Right ventricle myocardium inferior (tissue), 1 donor: Measurements from ENCODE around the gene PMIS2. TPM values are rescaled to one million over a fixed set of nuclear protein-coding genes. Genes with fewer than 3 reads are reported as not detected.
"Not testable (repeated sequence)": the region's sequence is repeated elsewhere in the genome, so short reads cannot be mapped to it uniquely, and the experiment has no call there.

Experiments used
- ATAC-seq: fragments of 200-7000 bp; cut with Tn5 transposase; one replicate; pipeline ENCODE4 v1.9.1; 2020; ENCODE audit warnings: mild to moderate bottlenecking, moderate library complexity
- DNase-seq: peaks from one replicate; pipeline ENCODE4 v3.0.0; 2021; ENCODE audit errors: missing footprints
- intact Hi-C: fragments of 100-400 bp; cut with DNase I; formaldehyde crosslinking; loops from one replicate; pipeline ENCODE4 v1.11.0; 2022
- total RNA-seq: library from RNA; stranded (reverse); fragmentation: NEBNext Ultra II Directional; extraction: Animal tissue kit (Norgen Biotek cat#: 25700); gene quantifications from one replicate; pipeline ENCODE4 v1.2.1, GENCODE V29; 2021
- donor health status: DM: no; HTN: yes; CAD: no; lungs with severe emphysema.

The PMIS2 gene
- total RNA-seq, 1 donor from 2014 or later, result not detected

DNA sequence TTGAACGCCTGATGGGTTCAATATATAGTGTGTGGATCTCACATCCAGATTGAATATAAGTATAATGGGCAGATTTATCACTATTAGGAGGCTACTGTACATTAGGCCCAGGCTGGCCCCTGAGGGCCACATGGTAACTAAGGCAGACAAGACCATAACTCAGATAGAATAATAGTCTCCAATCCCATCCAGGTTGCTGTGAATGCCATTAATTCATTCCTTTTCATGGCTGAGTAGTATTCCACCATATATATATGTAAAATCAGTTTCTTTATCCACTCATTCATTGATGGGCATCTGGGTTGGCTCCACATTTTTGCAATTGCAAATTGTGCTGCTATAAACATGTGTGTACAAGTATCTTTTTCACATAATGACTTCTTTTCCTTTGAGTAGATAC lies 8.1 kb upstream of the PMIS2 start:
- DNase-seq (no peak), ATAC-seq (no peak)
- intact Hi-C loops, result no loop called here

- intact Hi-C loops, result no loop called here
- DNase-seq, result no peak
- no peak for ATAC-seq
These were observed 7.3 kb upstream of the PMIS2 start for GRCh38 chr19:35578707-35579106.

- ATAC-seq, result no peak
- no peak for DNase-seq
- intact Hi-C loops, result no loop called here
These were observed 3.2 kb upstream of the PMIS2 start for GRCh38 chr19:35582760-35583159.

- no peak for DNase-seq
- no peak for ATAC-seq
- intact Hi-C loops, result no loop called here
These were observed 1.3 kb downstream of the PMIS2 start for GRCh38 chr19:35587321-35587720.

DNA sequence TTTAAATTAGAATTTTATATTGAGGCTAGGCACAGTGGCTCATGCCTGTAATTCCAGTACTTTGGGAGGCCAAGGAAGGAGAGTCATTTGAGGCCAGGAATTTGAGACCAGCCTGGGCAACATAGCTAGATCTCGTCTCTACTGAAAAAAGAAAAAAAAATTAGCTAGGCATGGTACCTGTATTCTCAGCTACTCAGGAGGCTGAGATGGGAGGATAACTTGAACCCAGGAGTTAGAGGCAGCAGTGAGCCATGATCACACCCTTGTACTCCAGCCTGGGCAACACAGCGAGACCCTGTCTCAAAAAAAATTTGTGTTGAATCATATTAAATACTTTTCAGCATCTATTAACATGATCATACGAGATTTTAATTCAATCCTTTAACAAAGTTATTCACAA lies 4.9 kb downstream of the PMIS2 start:
- ATAC-seq, result no peak
- DNase-seq, result no peak
- intact Hi-C loops, result loop anchor here (5.0 kb wide), 1 partner anchor 239 kb away; no protein-coding TSS in a partner anchor

- intact Hi-C loops, result loop anchor here (5.0 kb wide), 1 partner anchor 240 kb away; no protein-coding TSS in a partner anchor
- ATAC-seq, result no peak
- DNase-seq, result no peak
These were observed 6.3 kb downstream of the PMIS2 start for GRCh38 chr19:35592226-35592625.

DNA sequence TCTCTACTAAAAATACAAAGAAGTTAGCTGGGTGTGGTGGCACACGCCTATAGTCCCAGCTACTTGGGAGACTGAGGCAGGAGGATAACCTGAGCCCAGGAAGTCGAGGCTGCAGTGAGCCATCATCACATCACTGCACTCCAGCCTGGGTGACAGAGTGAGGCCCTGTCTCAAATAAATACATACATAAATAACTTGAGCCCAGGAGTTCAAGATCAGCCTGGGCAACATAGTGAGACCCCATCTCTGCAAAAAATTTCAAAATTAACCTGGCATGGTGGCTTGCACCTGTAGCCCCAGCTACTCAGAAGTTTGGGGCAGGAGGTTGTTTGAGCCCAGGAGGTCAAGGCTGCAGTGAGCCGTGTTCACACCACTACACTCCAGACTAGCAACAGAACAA lies 9.1 kb downstream of the PMIS2 start:
- ATAC-seq, DNase-seq, intact Hi-C loops: not testable (repeated sequence)

GRCh38 chr19:35595928-35596327 lies 10.0 kb downstream of the PMIS2 start:
- ATAC-seq (no peak), DNase-seq (no peak)
- intact Hi-C loops, result no loop called here

GRCh38 chr19:35596366-35596999 lies 10.5 kb downstream of the PMIS2 start:
- ATAC-seq (no peak), DNase-seq (no peak)
- intact Hi-C loops, result no loop called here

- no peak for DNase-seq
- no peak for ATAC-seq
- intact Hi-C loops, result no loop called here
These were observed 16.0 kb downstream of the PMIS2 start for GRCh38 chr19:35601971-35602370.

GRCh38 chr19:35604436-35604835 lies 18.5 kb downstream of the PMIS2 start:
- intact Hi-C loops, ATAC-seq: not testable (repeated sequence)

GRCh38 chr19:35607170-35607569 lies 21.2 kb downstream of the PMIS2 start:
- intact Hi-C loops, DNase-seq, ATAC-seq: not testable (repeated sequence)

More at GRCh38 chr19:35604436-35604835, 18.5 kb downstream of the PMIS2 start:
- not testable (repeated sequence) for DNase-seq

DNA sequence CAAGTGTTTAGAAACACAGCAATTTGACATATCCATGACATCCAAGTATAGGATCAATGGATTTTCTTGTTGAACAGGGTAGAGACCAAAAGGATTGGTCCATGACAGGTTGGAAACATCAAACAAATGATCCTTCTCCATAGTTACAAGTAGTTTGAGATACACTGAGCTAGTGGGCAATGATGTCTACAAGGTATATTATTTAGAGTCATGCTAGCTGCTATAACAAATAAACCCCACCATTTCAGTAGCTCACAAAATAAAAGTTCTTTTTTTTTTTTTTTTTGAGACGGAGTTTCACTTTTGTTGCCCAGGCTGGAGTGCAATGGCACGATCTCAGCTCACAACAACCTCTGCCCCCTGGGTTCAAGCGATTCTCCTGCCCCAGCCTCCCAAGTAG lies 21.7 kb downstream of the PMIS2 start:
- DNase-seq, result peak; percentile 5
- intact Hi-C loops, result no loop called here
- no peak for ATAC-seq

- DNase-seq (no peak), ATAC-seq (no peak)
- intact Hi-C loops, result no loop called here
These were observed 22.3 kb downstream of the PMIS2 start for GRCh38 chr19:35608251-35608650.

DNA sequence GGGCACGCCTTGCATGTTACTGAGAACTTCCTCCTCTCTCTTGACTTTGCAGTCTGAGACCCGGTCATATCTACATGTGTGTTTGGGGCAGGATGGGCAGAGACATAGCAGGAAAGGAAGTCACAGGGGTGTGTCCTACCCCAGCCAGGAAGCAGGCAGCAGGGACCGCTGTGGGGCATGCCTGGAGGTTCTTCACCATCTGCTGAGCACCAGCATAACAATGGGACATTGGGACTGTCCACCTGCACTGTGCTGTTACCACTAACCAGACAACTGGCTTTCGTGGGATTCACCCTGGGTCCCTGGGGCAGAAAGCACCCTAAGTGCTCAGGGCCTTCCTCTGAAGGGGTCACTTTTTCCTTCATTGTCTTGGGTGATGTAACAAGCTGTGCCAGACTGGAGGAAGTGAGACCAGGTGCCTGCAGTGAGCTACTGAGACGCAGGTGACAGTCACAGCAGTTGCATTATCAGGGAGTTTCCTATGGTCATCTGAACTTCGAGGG lies 23.9 kb downstream of the PMIS2 start:
- DNase-seq (peak; percentile 51), ATAC-seq (no peak)
- intact Hi-C loops, result no loop called here

GRCh38 chr19:35612224-35612558 lies 26.2 kb downstream of the PMIS2 start:
- intact Hi-C loops, result no loop called here
- no peak for ATAC-seq
- DNase-seq, result no peak

DNA sequence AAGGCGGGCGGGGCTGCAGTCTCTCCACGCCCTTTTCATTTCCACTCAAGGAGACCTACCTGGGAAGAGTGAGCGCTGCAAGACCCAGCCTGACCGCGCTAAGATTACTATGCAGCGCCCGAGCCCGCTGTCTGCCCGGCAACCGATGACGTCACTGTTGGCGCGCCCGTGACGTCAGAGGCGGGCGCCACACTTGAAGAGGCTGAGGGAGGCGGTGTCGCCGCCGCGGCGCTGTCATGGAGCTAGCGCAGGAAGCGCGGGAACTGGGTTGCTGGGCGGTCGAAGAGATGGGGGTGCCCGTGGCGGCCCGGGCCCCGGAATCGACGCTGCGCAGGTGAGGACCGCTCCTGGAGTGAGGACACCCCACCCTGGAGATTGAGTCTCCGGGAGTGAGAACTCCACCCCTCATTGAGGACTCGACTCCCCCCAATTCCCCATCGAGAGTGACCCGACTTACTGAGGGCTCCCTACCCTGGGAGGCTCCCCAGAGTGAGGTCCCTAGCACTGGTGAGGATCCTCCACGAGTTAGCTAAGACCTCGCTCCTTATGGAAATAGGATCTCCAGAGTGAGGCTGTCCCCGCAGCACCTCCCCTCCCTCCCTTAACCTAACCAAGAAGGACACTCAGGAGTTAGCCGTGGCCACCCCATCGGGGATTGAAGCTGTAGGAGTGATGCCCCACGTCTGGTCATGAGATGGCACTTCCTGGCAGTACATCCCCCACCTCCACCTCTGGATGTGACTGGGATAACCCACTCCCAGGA lies 26.8 kb downstream of the PMIS2 start, which contains the start of gene HAUS5:
TSS of gene HAUS5 (plus strand) at position 177 of the 763 bp plus-strand sequence. CDS start at position 237, 60 bp downstream.
- DNase-seq (peak; percentile 98), ATAC-seq (peak; percentile 97)
- intact Hi-C loops, result no loop called here

- ATAC-seq, result no peak
- DNase-seq, result peak; percentile 40
- intact Hi-C loops, result no loop called here
These were observed 27.6 kb downstream of the PMIS2 start for GRCh38 chr19:35613574-35613973.

DNA sequence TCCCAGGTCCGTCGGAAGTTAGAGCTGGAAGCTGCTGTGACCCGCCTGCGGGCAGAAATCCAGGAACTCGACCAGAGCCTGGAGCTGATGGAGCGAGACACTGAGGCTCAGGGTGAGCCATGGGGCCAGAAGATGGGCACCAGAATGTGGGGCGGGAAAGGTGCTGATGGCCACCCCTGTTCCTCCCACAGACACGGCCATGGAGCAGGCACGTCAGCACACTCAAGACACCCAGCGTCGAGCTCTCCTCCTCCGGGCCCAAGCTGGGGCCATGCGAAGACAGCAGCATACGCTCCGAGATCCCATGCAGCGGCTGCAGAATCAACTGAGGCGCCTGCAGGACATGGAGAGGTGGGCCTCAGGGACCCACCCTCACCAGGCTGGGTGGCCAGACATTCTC lies 29.1 kb downstream of the PMIS2 start:
- no peak for ATAC-seq
- DNase-seq, result peak; percentile 68
- intact Hi-C loops, result no loop called here

DNA sequence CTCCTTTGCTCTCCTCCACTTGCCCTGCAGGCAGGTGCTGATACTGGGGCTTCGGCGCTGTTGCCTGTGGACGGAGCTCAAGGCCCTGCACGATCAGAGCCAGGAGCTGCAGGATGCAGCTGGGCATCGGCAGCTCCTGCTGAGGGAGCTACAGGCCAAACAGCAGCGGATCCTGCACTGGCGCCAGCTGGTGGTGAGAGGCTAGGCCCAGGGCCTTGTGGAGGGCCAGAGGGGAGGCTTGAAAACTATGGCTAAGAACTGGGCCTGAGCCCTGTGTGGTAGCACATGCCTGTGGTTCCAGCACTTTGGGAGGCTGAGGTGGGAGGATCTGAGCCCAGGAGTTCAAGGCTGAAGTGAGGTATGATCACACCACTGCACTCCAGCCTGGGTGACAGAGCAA lies 32.9 kb downstream of the PMIS2 start:
- ATAC-seq (no peak), DNase-seq (no peak)
- intact Hi-C loops, result no loop called here
